HG03520 (cell line): ENCODE data around the gene POPDC3.
"Not testable (repeated sequence)": the region's sequence is repeated elsewhere in the genome, so short reads cannot be mapped to it uniquely, and the experiment has no call there.

Experiments used
- ATAC-seq: cut with Tn5 transposase; IDR thresholded peaks from one replicate; pipeline ENCODE4 v1.9.1; 2021; ENCODE audit warnings: mild to moderate bottlenecking, moderate library complexity; ENCODE audit not compliant: unreplicated experiment

The POPDC3 gene

GRCh38 chr6:105199711-105200110 is 19.9 kb upstream of the POPDC3 start:
- no peak for ATAC-seq

- no peak for ATAC-seq
These were observed 16.3 kb upstream of the POPDC3 start for GRCh38 chr6:105196076-105196475.

DNA sequence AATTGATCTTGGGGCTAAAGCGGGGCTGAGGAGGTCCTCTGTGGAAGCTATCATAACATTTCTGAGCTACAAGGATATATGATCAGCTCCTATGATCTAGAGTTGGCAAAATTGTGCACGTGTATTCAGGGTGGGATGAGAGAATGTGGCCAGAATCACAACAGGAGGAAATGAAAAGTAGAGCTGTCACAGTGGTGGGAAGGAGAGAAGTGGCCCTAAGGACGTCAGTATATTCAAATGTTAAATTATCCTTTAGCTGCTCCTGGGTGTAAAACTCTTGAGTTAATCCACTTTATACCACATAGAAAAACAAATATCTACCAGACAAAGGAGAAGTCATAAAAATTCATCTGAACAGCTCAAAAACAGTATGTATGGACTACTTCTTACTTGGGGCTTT is 14.8 kb upstream of the POPDC3 start:
- no peak for ATAC-seq

DNA sequence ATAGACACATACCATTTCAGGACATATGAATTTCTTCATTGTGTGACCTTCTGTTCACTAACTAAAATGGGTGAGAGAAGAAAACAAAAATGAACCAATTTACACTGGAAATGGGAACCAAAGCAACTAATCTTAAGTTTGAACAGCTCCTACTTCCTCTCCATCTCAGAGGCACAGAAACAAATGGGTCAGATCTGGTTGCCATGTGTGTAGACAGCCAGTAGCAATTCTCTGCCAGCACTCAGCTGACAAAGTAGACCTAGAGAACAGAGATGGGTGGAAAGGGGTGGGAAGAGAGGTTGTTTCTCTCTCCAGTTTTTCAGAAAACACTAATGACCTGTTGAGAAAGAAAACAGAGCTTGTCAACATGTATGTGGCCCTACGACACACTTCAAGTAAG is 14.3 kb upstream of the POPDC3 start:
- no peak for ATAC-seq

- no peak for ATAC-seq
These were observed 13.8 kb upstream of the POPDC3 start for GRCh38 chr6:105193647-105194046.

DNA sequence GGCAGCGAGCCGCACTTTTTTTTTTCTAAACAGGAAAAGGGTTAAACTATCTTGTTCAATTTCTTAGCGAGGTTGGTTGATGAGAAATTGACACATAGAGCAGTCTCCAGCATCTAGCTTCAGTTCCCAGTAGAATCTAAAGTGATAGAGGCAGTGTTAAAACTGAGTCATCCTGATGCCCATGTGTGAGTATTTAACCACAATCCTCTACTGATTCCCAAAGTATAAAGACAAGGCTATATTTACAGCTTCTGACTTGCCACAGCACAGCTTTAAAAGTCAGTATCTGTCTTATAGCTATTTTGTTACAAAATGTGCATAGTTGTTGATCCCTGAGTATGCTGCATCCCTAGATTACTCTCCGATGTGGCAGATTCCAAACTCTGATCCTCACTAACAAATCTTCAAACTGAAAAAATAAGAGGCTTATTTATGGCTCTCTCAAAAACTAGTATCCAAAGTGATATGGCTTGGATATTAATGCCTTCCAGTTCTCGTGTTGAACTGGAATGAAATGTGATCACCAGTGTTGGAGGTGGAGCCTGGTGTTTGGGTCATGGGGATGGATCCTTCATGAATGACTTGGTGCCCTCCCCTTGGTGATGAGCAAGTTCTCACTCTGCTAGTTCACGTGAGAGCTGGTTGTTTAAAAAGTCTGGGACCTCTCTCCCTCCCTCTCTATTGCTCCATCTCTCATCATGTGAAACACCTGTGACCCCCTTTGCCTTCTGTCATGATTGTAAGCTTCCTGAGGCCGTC is 13.1 kb upstream of the POPDC3 start:
- ATAC-seq = no peak

DNA sequence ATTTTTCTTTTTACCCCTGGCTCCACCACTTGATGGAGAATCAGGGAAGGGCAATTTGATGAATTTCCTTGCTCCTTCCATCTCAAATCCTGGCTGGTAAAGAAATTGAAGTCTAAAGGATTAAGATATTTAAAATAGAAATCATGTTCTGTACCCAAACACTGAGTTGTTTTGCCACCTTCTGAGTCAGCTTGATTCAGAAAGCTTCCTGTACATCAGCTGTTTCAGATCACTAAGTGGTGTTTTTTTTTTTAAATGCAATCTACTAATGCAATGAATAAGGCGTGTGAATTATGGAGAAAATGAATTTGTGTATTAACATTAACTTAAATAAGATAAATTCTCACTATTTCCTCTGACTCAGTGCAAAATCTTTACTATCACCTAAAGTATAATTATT is 11.5 kb upstream of the POPDC3 start:
- ATAC-seq = no peak

GRCh38 chr6:105189026-105189820 is 9.4 kb upstream of the POPDC3 start:
- no peak for ATAC-seq

- ATAC-seq = no peak
These were observed 8.4 kb upstream of the POPDC3 start for GRCh38 chr6:105188251-105188650.

DNA sequence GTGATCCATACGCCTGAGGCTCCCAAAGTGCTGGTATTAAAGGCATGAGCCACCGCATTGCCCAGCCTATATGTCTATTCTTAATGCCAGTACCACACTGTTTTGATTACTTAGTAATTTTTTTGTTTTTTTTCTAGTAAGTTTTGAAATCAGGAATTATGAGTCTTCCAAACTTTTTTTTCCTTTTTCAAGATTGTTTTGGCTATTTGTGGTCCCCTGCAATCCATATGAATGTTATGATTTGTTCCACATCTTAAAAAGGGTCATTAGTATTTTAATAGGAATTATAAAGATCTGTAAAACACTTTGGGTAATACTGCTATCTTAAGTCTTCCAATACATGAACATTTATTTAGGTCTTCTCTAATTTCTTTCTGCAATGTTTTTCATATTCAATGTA is 6.8 kb upstream of the POPDC3 start:
- no peak for ATAC-seq

- ATAC-seq = no peak
These were observed 5.1 kb upstream of the POPDC3 start for GRCh38 chr6:105184921-105185320.

- ATAC-seq = no peak
These were observed 2.2 kb upstream of the POPDC3 start for GRCh38 chr6:105181981-105182515.

DNA sequence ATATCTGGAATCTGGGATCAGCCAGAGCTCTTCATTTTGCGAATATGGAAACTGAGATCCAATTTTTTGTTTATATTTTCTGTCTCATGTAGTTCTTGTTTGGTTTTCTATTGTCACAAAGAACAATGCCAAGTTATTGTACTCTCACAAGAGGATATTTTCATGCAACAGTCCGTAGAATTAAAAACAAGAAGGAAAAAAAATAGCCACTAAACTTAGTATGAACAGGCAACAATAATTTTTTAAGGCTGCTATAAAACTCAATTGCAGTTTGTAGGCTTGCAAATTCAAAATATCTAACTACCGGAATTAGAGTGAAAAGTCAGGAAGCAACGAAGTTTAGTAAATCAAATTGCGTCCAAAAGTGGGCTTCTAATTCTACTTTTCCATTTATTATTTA is 1.2 kb downstream of the POPDC3 start:
- no peak for ATAC-seq

- ATAC-seq = no peak
These were observed 1.7 kb downstream of the POPDC3 start for GRCh38 chr6:105178110-105178509.

DNA sequence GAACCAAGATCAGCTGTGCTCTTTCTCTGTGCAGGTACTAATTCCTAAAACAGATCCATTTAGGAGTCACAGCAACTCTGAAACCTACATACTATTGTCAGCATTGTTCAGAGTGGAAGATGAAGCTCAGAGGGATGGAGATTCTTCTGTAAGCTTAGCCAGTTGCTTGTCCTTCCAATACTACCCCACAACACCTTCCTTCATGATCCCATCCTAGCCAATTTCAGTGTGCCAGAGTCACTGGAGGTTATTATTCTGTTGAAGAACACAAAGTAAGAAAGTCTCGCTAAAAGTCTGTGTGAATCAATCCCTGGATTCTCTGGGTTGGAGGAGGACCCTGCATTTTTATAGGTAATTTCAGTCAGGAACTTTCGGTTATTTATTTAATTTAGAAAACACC is 2.3 kb downstream of the POPDC3 start:
- ATAC-seq = no peak

GRCh38 chr6:105174512-105174911 is 5.3 kb downstream of the POPDC3 start:
- no peak for ATAC-seq

- ATAC-seq = not testable (repeated sequence)
These were observed 7.3 kb downstream of the POPDC3 start for GRCh38 chr6:105172515-105172914.

GRCh38 chr6:105170059-105170458 is 9.8 kb downstream of the POPDC3 start:
- no peak for ATAC-seq

GRCh38 chr6:105167914-105168313 is 11.9 kb downstream of the POPDC3 start:
- ATAC-seq = no peak

- ATAC-seq = no peak
These were observed 15.4 kb downstream of the POPDC3 start for GRCh38 chr6:105164418-105164817.

DNA sequence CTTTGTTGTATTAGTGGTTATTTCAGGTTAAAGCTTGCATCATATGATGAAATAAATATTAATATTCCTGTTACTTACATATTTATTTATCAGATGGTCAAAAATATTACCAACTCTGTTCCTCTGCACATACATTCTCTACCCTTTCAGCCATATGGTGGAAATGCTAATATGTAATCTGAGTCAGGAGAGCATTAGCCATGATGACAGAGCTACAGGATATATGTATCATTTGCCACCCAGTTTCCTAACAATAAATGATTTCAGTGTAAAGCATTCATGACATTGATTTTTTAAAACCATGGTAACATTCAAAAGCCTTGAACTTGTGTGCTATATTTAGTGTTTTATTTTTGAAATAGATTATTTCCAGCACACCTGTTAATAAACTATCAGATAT is 16.6 kb downstream of the POPDC3 start:
- ATAC-seq = no peak

DNA sequence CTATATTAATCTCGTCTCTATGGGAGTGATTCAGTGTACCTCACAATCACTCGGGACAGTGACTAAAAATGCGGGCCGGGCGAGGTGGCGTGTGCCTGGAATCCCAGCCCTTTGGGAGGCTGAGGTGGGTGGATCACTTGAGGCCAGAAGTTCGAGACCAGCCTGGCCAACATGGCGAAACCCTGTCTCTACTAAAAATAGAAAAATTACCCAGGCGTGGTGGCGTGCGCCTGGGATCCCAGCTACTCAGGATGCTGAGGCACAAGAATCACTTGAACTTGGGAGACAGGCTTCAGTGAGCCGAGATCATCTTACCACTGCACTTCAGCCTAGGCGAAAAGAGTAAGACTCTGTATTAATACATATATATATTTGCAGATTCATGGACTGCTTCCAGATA is 17.4 kb downstream of the POPDC3 start:
- no peak for ATAC-seq
